Body of pancreas (tissue), 4 donors: ENCODE measurements around the gene REC114.

Source experiments
- POLR2A ChIP-seq, 3 donors: fragments of 450-650 bp; IDR thresholded peaks; one replicate each; pipeline ENCODE4 v1.6.1; 2016; ENCODE audit warnings: antibody characterized with exemption in 3 of 3, mild to moderate bottlenecking in 2 of 3
- TF ChIP-seq, protein P1 (sequence below), 7 experiments: fragments of 450-650 bp in 4 of 7; fragments of 200-600 bp in 3 of 7; sonication (generic) in 3 of 7; IDR thresholded peaks; one replicate each; pipeline ENCODE4 v1.5.1; 2016 to 2019; ENCODE audit warnings: antibody characterized with exemption in 7 of 7

DNA sequence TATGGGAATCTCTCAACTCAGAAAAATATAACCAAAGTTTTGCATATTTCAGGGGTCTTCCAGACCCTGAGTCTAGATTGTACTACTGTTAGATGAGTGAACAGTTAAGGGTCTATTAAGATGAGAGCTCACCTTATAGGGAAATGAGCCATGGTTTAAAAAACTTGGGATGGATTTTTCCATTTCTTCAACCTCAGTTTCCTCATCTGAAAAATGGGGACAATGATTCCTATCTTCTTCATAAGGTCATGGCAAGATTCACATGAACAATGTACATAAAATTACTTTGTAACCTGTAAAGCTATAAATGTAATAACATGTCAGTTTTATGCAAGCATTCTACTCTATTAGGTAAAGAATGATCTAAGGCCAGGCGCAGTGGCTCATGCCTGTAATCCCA lies 161.5 kb downstream of the REC114 start:
- TF ChIP-seq, protein P1, sequence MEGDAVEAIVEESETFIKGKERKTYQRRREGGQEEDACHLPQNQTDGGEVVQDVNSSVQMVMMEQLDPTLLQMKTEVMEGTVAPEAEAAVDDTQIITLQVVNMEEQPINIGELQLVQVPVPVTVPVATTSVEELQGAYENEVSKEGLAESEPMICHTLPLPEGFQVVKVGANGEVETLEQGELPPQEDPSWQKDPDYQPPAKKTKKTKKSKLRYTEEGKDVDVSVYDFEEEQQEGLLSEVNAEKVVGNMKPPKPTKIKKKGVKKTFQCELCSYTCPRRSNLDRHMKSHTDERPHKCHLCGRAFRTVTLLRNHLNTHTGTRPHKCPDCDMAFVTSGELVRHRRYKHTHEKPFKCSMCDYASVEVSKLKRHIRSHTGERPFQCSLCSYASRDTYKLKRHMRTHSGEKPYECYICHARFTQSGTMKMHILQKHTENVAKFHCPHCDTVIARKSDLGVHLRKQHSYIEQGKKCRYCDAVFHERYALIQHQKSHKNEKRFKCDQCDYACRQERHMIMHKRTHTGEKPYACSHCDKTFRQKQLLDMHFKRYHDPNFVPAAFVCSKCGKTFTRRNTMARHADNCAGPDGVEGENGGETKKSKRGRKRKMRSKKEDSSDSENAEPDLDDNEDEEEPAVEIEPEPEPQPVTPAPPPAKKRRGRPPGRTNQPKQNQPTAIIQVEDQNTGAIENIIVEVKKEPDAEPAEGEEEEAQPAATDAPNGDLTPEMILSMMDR (IDR thresholded peaks at IDR 0.05) = no peak
- no peak for TF ChIP-seq POLR2A (IDR thresholded peaks at IDR 0.05)
